NCI-H446 (cell line): ENCODE results near the gene DGKB.

Source experiments
- DNase-seq, 2 experiments: peaks; one replicate each; lab custom pipeline; 2025; lab: John Stamatoyannopoulos, UW

The DGKB gene

DNA sequence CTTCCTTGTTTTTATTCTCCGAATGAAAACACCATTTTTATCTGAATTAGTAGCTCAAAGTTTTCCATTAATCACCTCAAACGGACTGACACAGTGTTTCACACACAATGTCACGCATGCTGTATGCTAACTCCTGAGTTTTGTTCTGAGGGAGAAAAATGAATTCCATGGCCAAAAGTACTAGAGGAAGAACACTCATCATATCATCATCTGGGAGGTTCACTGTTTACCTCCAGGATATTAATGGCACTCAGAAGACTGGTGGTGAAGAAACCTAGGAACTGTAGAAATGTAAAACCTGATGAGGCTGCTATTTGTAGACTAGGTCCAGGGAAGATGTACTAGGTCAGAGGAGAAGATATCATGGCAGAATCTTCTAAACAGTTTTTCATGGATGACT lies 517.5 kb downstream of the DGKB start:
- no peak for DNase-seq

DNA sequence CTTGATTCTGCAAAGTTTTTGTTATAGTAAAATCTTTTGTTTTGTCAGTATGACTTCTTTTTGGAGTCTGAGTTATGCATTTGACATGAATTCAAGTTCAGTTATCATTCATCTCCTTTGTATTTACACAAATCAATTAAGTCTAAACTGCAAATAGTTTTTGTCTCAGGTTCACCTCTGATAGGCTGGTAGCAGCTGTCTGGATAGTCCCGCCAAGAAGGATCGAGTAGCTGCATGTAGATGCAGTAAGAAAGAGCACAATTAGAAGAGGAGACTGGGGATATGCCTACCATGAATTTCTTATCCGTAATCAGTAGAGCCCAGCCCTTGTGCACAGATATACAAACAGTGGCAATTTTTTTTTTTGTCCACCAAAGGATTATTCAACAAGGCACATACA lies 520.6 kb downstream of the DGKB start:
- DNase-seq = no peak

DNA sequence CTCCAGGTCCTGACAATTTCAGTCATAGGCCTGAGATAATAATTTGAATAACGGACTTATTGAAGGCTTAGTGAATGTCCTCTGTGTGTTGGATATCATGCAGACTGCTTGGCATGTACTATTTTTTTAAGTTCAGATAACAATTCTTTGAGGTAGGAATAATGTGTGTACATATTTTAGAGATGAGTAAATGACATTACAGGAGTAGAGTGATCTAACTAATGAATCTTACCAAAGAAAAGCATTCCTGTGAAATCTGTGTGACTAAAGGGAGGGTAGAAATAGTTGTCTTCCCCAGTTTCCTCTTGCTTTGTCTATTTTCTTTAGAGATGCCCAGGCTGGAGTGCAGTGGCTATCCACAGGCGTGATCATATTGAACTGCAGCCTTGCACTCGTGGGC lies 521.2 kb downstream of the DGKB start:
- no peak for DNase-seq

DNA sequence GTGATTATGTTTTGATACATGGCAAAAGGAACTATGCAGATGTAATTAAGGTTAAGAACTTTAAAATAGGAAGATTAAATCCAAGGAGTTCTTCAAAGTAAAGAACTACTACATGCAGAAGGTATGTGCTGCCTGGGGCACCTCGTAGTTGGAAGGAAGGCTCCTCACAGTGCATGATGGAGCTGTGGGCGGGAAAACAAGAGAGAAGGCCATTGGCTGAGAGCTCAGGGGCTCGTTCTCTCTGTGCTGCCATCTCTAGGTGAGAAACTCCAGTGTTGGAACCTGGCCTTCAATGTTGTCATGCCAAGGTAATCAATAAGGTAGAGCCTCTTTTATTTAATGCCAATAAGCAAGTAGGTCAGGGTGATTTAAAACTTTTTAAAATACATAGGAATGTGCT lies 521.7 kb downstream of the DGKB start:
- DNase-seq = no peak

DNA sequence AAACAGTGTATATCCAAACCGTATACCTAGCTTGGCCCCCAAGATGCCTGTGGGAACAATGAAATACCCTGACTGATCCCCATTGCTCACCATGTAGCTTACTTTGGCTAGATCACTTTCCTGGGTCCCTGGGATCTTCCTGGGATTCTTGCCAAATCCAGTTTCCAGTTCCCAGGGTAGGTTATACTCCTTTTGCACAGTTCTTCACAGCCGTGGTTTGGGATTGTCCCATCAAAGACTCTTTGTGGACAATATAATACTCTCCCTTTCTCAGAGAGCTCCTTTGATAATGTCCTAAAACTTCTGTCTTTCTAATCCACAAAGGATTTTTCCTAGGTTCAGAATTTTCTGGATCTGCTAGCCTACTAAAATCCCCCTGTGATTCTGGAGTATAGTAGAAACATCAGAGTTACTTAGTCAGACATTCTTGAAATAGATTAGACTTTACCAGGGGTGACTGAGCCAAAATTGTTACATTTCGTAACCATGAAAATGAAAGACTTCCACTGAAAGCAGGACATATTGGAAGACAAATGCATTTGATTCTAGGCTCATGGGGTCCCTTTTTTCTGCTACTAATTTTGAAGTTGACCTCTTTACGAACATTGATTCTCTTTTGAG lies 524.8 kb downstream of the DGKB start:
- DNase-seq = no peak

DNA sequence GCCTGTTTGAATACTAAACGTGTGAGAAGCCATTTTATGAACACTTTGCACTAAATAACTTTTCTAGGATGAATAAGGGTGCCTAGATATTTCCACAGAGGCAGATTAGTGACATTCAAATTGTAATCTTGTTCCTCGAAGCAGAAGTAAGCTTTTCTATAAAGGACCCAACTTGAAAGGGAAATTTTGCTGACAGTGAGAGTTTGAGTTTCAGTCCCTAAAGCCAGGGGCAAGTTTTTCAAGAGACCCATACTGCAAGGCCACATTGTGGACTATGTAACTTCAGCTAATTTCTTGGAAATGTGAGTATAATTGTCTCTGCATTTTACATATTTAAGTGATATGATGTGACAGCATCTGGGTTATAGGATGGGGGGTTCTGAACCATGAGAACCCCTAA lies 525.8 kb downstream of the DGKB start:
- DNase-seq = no peak

DNA sequence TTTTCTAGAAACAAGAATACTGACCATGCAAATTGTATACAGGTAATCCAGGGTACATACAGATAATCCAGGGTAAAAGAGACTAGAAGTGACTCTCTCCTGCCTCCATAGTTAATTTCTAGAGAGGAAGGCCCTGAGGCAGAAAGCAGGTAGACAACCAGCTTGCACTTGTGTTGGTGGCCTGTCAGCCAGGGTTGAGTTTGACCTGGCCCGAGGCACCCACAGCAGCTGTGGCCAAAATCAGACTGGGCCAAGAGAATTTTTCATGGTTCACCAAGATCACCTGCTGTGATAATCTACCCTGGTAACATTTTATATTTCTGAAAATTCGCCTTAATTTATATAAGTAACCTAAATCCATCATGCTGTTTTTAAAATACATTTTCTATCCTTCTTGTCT lies 526.6 kb downstream of the DGKB start:
- DNase-seq = no peak

DNA sequence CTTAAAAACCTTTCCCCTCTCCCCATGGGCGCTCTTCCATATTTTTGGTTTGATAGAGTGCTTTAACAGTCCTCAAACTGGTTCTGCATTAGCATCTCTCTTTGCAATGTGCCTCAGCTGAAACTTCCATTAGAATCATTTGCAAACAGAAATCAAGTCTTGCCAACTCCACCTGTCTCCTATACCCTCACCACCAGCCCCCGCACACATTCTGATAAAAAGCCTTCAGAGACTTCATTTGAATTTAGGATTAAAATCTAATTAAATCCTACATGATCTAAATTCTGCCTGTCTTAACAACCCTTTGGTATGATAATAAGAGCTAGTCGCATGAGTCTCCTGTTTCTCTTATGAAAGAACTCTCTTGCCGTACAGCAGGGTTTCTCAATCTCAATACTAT lies 528.2 kb downstream of the DGKB start:
- no peak for DNase-seq

DNA sequence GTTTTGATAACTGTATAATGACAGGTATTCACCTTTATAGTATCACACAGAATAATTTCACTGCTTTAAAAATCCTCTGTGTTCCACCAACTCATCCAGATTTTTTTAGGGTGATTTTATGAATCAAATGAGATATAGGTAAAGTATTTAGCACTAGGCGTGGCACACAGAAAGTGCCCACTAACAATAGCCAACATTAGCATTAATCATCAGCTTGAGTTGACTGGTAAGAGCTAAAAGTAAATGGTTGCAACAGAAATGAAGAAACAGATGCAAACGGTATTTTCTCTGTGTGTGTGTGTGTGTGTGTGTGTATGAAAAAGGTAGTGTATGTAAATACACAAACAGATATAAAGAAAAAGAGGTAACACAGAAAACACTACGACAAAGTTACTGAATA lies 534.3 kb downstream of the DGKB start:
- no peak for DNase-seq

DNA sequence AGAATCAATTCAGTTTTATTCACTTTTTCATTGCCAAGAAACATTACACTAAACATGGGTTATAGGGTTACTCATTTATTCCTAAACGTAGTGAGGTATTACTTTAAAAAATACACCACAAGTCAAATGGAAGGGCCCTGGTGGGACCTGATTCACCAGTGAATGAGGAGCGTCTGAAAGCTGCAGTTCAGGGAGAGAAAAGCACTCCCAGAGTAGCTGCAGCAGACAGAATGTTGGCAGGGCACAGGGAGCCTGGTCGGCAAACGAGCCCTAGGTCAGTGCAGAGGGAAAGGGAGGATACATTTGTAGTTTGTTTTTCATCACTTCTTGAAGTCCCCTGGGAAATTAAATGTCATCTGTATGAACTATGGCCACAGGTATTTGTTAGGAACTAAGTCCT lies 551.4 kb downstream of the DGKB start:
- DNase-seq = peak in 1 of 2 experiments; percentile 25

DNA sequence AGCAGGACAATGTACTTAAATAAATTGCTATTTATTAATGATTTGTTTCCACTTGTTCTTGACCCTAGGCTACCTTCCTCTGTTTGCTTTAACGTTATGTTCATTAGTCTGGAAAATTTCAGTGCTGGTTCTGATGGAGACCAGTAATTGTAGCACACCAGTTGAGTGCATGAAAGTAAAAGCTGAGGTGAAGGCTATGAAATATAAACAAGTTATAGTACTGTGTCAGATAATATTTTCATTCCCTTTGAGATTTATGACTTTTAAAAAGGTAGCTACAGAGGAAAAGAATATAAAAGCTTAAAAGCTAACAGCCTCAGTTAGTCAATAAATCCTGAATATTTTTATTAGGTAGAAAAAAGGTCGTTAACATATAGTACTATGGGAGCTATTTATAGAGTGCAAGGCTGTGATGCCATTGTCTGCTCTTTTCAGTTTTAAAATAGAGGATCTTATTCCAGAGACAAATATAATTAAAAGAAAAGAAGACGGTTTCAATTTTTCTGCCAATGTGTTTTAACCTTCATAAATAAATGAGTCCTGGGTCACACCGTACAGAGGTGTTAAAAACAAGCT lies 561.3 kb downstream of the DGKB start:
- DNase-seq = no peak

DNA sequence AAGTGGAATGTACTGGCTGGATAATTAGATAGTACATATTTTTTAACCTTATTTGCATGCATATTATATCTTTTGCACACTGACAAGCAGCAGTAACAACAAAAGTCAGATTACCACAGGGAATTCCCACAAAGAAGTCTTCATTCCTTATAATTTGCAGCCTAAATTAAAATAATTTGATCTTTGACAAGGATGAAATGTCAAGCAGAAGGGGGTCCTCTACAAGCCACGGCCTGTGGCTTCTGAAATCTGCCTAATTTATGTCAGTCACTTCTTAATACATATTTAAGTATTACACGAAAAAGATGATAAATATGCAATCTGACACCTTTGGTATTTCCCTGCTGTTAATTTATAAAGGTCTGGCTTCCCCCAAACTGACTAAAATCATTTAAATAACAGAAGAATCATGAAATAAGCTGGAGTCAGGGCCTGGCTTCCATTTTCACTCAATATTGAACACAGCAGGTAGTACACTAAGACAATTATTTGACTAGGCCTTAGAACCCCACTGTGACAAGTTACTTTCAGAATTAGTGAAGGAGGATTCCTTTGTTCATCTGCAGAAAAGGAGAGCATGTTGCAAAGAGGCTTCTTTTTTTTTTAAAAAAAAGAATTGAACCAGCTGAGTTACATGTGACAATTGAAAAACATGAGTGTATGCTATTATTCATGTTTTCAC lies 562.0 kb downstream of the DGKB start:
- peak in 1 of 2 experiments; percentile 62 for DNase-seq

DNA sequence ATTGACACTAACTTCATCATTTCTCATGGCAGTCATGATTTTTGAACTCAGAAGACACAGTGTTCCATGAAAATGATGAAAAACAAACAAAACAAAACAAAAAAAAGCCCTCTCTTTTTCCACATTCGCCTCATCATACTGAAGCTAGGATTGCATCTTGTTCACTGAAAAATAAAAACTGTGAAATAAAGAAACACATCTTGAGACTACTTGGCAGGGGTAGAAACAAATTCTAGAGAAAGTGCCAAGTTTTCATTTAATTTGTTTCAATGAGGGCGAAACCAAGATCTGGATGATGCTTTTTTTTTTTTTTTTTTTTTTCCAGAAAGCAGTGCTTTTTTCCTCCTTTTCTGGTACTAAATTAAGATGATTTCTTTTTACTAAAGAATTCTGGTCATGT lies 562.7 kb downstream of the DGKB start:
- DNase-seq = peak in 1 of 2 experiments; percentile 57

DNA sequence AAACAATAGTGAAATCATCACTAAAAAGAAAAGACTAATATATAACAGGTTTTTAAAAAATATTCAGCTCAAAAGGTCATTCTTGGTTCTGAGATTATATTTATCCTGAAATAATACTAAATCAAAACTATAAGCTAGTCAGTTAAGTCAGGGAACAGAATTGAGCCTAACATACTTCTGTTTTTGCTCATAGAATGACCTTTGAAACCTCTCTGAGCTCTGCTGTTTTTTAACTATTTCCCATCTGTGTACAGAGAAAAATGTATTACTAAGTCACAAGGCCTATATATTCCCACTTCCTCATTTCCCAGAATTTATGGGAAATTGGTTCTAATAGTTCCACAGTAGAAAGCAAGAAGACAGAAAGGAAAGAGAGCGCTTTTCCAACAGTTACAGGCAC lies 566.3 kb downstream of the DGKB start:
- no peak for DNase-seq

DNA sequence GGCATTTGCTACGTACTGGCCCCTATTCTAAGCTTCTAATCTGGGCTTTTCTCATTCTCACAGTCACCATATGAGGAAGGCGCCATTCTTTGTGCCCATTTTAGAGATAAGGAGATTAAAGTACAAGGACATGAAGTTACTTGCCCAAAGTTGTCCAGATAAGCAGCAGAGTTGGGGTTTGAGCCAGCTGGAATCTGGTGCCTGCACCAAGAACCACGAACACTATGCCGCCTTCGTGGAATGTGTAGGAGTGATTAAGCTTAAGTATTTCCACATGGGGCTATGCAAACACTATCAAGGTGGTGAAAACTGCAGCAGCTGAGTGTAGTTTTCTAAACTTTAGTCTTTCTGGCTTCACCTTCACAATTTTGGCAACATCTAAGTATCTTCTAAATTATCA lies 570.4 kb downstream of the DGKB start:
- no peak for DNase-seq

DNA sequence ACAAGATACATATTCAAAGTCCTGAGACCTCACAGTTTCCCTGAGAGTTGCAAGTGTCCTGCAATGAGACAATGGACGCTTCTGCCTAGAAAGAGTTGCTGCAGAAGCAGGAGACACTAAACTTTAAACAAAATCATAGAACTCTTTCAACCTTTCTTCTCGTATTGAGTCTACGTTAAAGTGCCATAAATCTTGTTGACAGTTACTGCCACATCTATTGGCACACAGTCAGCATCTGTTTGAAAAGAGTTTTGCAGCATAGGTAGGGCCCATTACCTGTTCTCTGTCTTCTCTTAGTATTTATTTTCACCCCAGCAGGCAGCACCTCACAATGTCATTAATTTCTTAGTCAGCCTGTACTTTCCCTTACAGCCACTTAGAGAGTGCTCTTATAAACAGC lies 577.8 kb downstream of the DGKB start:
- no peak for DNase-seq

DNA sequence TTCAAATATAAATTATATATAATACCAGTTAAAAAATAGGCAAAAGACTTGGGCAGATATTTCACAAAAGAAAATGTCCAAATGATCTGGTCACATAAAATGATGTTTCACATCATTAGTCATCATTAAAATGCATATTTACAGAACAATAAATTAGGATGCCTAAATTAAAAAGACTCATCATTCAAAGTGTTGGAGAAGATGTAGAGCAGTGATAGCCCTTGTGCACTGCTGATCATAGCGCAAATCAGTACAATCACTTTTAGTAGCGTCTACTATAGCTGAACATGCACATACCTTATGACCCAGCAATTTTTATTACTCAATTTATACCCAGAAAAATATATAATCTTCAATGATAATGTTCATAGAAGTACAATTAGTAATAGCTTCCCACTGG lies 579.8 kb downstream of the DGKB start:
- no peak for DNase-seq

DNA sequence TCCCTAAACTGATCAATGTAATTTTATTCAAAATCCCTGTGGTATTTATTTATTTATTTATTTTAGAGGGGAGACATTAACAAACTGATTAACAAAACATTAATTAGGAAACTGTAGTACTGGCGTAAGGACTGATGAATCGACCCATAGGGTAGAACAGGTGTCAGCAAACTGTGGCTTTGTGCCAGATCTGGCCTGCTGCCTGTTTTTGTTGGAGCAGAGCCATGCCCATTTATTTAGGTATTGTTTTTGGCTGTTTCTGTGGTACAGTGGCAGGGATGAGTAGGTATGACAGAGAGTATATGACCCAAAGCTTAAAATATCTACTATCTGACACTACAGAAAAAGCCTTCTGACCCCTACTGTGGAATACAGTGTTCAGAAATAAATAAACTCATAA lies 580.6 kb downstream of the DGKB start:
- DNase-seq = peak; percentile 26 to 77

DNA sequence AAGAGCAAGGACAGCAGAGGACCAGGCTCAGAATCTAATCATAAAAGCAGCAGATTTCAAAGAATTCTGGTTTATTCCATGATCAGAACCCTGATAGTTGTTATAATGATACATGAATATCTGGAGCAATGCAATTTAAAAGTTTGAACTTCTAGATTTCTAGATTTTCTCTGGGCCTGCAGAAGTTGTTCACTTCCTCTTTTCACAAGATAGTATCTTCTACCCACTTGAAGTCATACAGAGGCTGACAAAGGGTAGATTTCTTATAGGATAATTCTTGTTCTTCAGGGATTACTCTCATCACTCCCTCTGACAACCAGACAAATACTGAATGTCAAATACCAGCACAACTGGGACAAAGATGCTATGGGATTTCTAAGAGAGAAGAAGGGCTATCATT lies 593.1 kb downstream of the DGKB start:
- DNase-seq = no peak

DNA sequence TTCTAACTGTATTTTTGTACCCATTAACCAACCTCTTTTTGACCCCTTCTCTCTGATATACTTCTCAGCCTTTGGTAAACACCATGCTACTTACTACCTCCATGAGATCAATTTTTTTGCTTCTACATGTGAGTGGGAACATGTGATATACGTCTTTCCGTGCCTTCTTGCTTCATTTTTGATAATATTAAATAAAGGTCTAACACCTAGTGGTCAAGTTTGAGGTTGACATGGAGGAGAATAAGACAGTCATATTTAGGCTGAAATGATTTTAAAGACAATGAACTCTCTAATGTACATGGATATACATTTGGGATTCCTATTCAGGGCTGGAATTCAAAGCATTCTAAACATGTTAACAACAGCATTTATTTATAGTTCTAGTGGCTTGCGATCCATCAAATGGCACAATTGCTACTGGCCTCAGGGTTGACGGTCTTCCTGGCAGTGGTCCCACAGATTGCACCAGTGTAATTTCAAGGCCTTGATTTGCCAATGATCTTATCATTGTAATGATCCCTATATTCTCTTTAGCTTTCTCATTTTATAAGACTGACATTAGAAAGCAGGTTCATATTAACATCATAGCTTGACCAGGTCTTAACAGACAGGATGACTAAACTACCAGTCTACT lies 597.2 kb downstream of the DGKB start:
- no peak for DNase-seq

DNA sequence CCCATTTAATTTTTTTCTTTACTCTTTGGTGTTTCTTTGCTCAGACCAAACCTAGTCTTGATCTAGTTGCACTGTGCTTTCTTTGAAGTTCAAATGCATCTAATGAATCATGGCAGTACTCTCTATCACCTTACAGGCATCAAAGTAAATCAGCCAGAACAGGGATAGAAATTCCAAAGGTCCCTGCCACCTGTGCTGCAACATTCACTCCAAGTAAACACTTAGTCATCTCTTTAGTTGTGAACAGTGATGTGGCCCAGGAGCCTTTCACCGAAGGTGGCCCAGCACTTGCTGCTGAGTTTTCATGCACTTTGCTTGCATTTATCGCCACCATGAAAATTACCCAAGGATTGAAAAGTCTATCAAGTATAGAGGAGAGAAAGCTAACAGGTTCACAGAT lies 599.0 kb downstream of the DGKB start:
- no peak for DNase-seq

DNA sequence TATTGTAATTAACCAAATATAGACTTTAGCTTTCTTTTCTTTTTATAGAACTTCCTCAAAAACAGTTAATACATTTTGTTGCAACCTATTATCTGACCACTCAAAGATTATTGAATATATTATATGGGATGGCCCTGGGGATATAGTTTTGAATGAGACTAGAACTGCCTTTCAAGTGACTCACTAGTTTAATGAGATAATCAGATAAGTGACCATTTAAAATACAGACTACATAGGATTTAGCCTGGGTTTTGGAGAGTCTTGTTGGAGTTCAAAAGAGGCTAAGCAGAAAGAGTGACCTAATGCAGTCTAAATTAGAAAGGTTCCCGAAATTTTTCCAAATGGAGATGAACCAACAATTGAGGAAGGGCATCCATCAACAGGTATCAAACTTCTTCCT lies 607.9 kb downstream of the DGKB start:
- DNase-seq = no peak

DNA sequence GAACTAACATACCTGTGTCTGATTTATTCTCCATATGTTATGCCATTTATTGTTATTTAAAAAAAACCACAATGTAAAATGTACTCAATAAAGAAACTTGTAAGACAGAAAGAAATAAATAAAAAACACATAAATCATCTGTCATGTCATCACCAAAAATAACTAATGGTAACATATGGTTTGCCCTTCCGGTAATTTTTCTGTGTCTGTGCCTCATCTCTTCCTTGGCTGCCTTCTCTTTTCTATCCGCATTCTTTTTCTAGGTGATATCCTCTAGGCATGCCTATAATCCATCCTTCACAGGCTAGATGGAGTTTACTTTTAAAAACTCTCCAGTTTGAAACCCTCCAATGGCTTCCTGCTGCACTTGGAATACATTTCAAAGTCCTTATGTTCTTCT lies 609.1 kb downstream of the DGKB start:
- DNase-seq = no peak
